Neural cell (in vitro differentiated cells): Measurements from ENCODE around the gene BRIP1. TPM values are rescaled to one million over a fixed set of nuclear protein-coding genes. Genes with fewer than 3 reads are reported as not detected.

Source experiments
- H2AFZ ChIP-seq: fragments of 200-600, 300-800 bp; sonication (generic), shearing (Covaris generic); 2 replicates; pipeline ENCODE4 v1.6.0; 2014; ENCODE audit warnings: low read depth, mild to moderate bottlenecking, antibody characterized with exemption, low read length, moderate library complexity
- H3F3A ChIP-seq: fragments of 200-600 bp; shearing (Covaris generic); 2 replicates; pipeline ENCODE4 v1.6.1; 2016; ENCODE audit warnings: mild to moderate bottlenecking, moderate library complexity, mixed read lengths, antibody characterized with exemption, low read length; ENCODE audit not compliant: insufficient read depth, poor library complexity, severe bottlenecking
- H3K27ac ChIP-seq: fragments of 200-600, 300-800 bp; sonication (generic), shearing (Covaris generic); 2 replicates; pipeline ENCODE4 v1.5.1; 2014; ENCODE audit warnings: mild to moderate bottlenecking, low read length, moderate library complexity
- H3K27me3 ChIP-seq: fragments of 300-800, 200-600 bp; sonication (generic), shearing (Covaris generic); 2 replicates; pipeline ENCODE4 v1.6.0; 2014; ENCODE audit warnings: mild to moderate bottlenecking, low read depth, low read length, moderate library complexity; ENCODE audit not compliant: insufficient read depth
- H3K36me3 ChIP-seq: fragments of 300-800, 200-600 bp; sonication (generic), shearing (Covaris generic); 2 replicates; pipeline ENCODE4 v1.5.1; 2014; ENCODE audit warnings: mild to moderate bottlenecking, antibody characterized with exemption, low read length, moderate library complexity; ENCODE audit not compliant: insufficient read depth
- H3K4me2 ChIP-seq: fragments of 300-800, 200-600 bp; sonication (generic), shearing (Covaris generic); 2 replicates; pipeline ENCODE4 v1.6.0; 2014; ENCODE audit warnings: mild to moderate bottlenecking, low read length
- H3K4me3 ChIP-seq: fragments of 300-800, 200-600 bp; sonication (generic), shearing (Covaris generic); 2 replicates; pipeline ENCODE4 v1.5.1; 2014; ENCODE audit warnings: mild to moderate bottlenecking, low read length, moderate library complexity
- H3K79me2 ChIP-seq: fragments of 200-600 bp; shearing (Covaris generic); replicated peaks from 2 replicates; pipeline ENCODE4 v1.6.0; 2014; ENCODE audit warnings: mild to moderate bottlenecking, low read length, moderate library complexity; ENCODE audit not compliant: insufficient read depth
- H3K9ac ChIP-seq: fragments of 300-800, 200-600 bp; sonication (generic), shearing (Covaris generic); 2 replicates; pipeline ENCODE4 v1.6.1; 2016; ENCODE audit warnings: mild to moderate bottlenecking, low read length, mixed read lengths
- H3K9me2 ChIP-seq: fragments of 200-600 bp; shearing (Covaris generic); 2 replicates; pipeline ENCODE4 v1.6.1; 2016; ENCODE audit warnings: mild to moderate bottlenecking, low read length, mixed read lengths; ENCODE audit not compliant: insufficient read depth
- H3K9me3 ChIP-seq: fragments of 200-600, 300-800 bp; sonication (generic), shearing (Covaris generic); 2 replicates; pipeline ENCODE4 v1.6.1; 2016; ENCODE audit warnings: mild to moderate bottlenecking, mixed run types, low read length, moderate library complexity, mixed read lengths
- H4K20me1 ChIP-seq: fragments of 200-600 bp; shearing (Covaris generic); 2 replicates; pipeline ENCODE4 v1.6.1; 2016; ENCODE audit warnings: mild to moderate bottlenecking, mixed run types; ENCODE audit not compliant: insufficient read depth
- CTCF ChIP-seq: fragments of 450-650 bp; IDR thresholded peaks from 2 replicates; pipeline ENCODE4 v1.5.1; 2014; ENCODE audit warnings: antibody characterized with exemption, mild to moderate bottlenecking, moderate library complexity; ENCODE audit not compliant: poor library complexity, severe bottlenecking
- EP300 ChIP-seq: fragments of 450-650 bp; conservative IDR thresholded peaks from 2 replicates; pipeline ENCODE4 v1.6.1; 2014; ENCODE audit warnings: antibody characterized with exemption, mild to moderate bottlenecking, moderate library complexity; ENCODE audit not compliant: poor library complexity, severe bottlenecking
- EZH2 ChIP-seq: fragments of 200-600, 300-800 bp; shearing (Covaris generic), sonication (generic); IDR thresholded peaks from 2 replicates; pipeline ENCODE4 v1.6.1; 2014; ENCODE audit warnings: antibody characterized with exemption, low read length, borderline replicate concordance, mild to moderate bottlenecking; ENCODE audit not compliant: insufficient read depth, poor library complexity, severe bottlenecking
- MXI1 ChIP-seq: fragments of 450-650 bp; conservative IDR thresholded peaks from 2 replicates; pipeline ENCODE4 v1.6.1; 2014; ENCODE audit warnings: antibody characterized with exemption, mild to moderate bottlenecking; ENCODE audit not compliant: poor library complexity, severe bottlenecking
- POLR2AphosphoS5 ChIP-seq: IDR thresholded peaks from 2 replicates; pipeline ENCODE4 v1.6.1; 2012
- RAD21 ChIP-seq: fragments of 450-650 bp; conservative IDR thresholded peaks from 2 replicates; pipeline ENCODE4 v1.6.1; 2014; ENCODE audit warnings: antibody characterized with exemption, mild to moderate bottlenecking, moderate library complexity
- REST ChIP-seq: IDR thresholded peaks from 2 replicates; pipeline ENCODE4 v1.6.1; 2012; ENCODE audit warnings: borderline replicate concordance
- SMC3 ChIP-seq: fragments of 450-650 bp; conservative IDR thresholded peaks from 2 replicates; pipeline ENCODE4 v1.6.1; 2014; ENCODE audit warnings: antibody characterized with exemption, mild to moderate bottlenecking, moderate library complexity; ENCODE audit not compliant: poor library complexity
- TAF1 ChIP-seq: IDR thresholded peaks from 2 replicates; pipeline ENCODE4 v1.6.1; 2012; ENCODE audit warnings: low read depth
- polyA plus RNA-seq: library from polyadenylated mRNA; depleted of rRNA; stranded (reverse); fragments of >200 nt; gene quantifications from 2 replicates; pipeline ENCODE4 v1.2.3, GENCODE V29; 2014

The BRIP1 gene
- polyA plus RNA-seq, 1 donor from 2014 or later: 0.47 TPM

- Histone ChIP-seq H4K20me1 (no peaks in the 10 kb centered on the region), H3K9me2 (no peaks in the 10 kb centered on the region), H3K4me2 (no peak overlapping the region), H3K9ac (no peak overlapping the region), H2AFZ (no peak overlapping the region), H3F3A (no peaks in the 10 kb centered on the region), H3K27me3 (no peaks in the 10 kb centered on the region), H3K36me3 (no peaks in the 10 kb centered on the region), H3K9me3 (no peaks in the 10 kb centered on the region), H3K4me3 (no peak overlapping the region), H3K79me2 (no peaks in the 10 kb centered on the region), H3K27ac (no peak overlapping the region)
- TF ChIP-seq EZH2: no peak
- no peak for TF ChIP-seq POLR2AphosphoS5
- no peak for TF ChIP-seq TAF1
- TF ChIP-seq CTCF: no peak
- no peak for TF ChIP-seq MXI1
- no peak for TF ChIP-seq SMC3
- TF ChIP-seq REST: no peak
- TF ChIP-seq EP300: no peak
- TF ChIP-seq RAD21: no peak
Observed at GRCh38 chr17:61710546-61710945, 152.8 kb downstream of the BRIP1 start.

- no peaks in the 10 kb centered on the region for H3K9me3 ChIP-seq
Observed at GRCh38 chr17:61709567-61709966, 153.8 kb downstream of the BRIP1 start.

More at GRCh38 chr17:61709567-61709966, 153.8 kb downstream of the BRIP1 start:
- Histone ChIP-seq H3F3A (no peaks in the 10 kb centered on the region), H3K27ac (no peak overlapping the region), H3K79me2 (no peaks in the 10 kb centered on the region), H3K9ac (no peak overlapping the region), H3K4me2 (no peak overlapping the region), H4K20me1 (no peaks in the 10 kb centered on the region), H3K36me3 (no peaks in the 10 kb centered on the region), H3K27me3 (no peaks in the 10 kb centered on the region), H2AFZ (no peak overlapping the region), H3K4me3 (no peak overlapping the region), H3K9me2 (no peaks in the 10 kb centered on the region)
- no peak for TF ChIP-seq EP300
- TF ChIP-seq REST: no peak
- no peak for TF ChIP-seq RAD21
- no peak for TF ChIP-seq TAF1
- no peak for TF ChIP-seq MXI1
- TF ChIP-seq CTCF: no peak
- TF ChIP-seq SMC3: no peak
- TF ChIP-seq POLR2AphosphoS5: no peak
- TF ChIP-seq EZH2: no peak
